ENCODE data around the gene OCIAD2. TPM values are rescaled to one million over a fixed set of nuclear protein-coding genes. Genes with fewer than 3 reads are reported as not detected.

Gene OCIAD2, protein sequence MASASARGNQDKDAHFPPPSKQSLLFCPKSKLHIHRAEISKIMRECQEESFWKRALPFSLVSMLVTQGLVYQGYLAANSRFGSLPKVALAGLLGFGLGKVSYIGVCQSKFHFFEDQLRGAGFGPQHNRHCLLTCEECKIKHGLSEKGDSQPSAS
- polyA plus RNA-seq, result 211 and 215 TPM in 2 replicates

DNA sequence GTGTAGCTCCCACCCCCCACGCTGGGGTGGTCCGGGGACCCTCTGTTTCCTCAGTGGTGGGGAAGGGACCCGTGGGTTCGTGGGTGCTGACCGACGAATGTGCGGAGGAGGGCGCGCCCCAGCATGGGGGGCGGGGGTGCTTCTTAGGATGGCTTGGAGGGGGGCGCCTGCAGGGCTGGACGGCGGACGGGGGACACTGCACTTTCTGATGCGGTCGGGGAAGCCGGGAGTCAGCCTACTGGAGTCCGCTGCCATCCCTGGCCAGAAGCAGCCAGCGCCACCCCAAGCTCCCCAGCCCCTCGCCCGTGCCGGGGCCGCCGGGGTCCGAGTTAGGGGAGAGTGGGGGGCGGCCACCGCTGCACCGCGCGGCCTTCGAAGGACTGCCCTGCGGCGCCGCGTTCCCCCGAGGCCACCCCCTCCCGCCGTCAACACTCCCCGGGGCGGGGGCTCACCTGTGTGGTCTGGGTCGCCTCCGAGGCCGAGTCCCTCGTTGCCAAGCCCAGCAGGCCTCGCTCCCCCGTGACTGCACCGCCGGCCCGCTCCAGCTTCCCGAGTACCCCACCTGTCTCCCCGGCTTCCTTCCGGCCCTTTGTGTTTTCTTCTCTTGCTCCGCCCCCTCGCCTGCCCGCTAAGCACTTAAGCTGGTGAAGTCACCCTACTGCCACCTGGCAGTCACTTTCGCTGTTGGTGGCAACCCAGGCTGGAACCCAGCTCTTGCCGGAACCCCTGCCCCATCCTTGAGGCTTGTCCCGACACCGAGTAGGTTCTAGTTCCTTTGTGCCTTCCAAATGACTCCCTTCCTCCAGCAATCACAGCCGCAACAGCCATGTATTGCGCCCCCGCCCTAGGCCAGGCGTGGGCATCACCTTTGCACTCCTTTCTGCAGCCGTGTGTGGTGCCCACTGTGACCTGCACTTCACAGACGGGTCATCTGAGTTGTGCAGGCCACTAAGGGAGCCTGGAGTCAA lies at the start of gene OCIAD2:
Gene OCIAD2 (minus strand): TSS at position 569 of the 968 bp plus-strand sequence. CDS start 2,225 bp downstream, outside the sequence.

Other genes starting within 250 kb of the OCIAD2 start
- 32.5 and 48.9 TPM in 2 replicates for gene FRYL, start 126.5 kb downstream of the OCIAD2 start, polyA plus RNA-seq
- gene OCIAD1, start 75.7 kb downstream of the OCIAD2 start, polyA plus RNA-seq, result 756 and 891 TPM in 2 replicates
- gene CWH43, start 79.5 kb upstream of the OCIAD2 start, polyA plus RNA-seq, result 2.9 TPM in 1 of 2 replicates, not detected in the other

All from Purkinje cell (primary cell).